Retinal pigment epithelial cell (primary cell): Measurements from ENCODE around the gene KCNJ14.
A peak's percentile ranks its signal among the peaks of the same experiment; 100 is the strongest.

Experiments used
- DNase-seq: peaks from one replicate; pipeline ENCODE4 v3.0.0-alpha.2; 2010; ENCODE audit warnings: low read depth
- H3K4me3 ChIP-seq: 2 replicates; pipeline ENCODE4 v1.5.1; 2011; ENCODE audit warnings: mild to moderate bottlenecking, low read length, control low read depth, moderate library complexity
- TF ChIP-seq, protein P1 (sequence below): conservative IDR thresholded peaks from 2 replicates; pipeline ENCODE4 v1.5.1; 2011; ENCODE audit warnings: low read depth, low read length, control low read depth, inconsistent platforms

KCNJ14 gene

DNA sequence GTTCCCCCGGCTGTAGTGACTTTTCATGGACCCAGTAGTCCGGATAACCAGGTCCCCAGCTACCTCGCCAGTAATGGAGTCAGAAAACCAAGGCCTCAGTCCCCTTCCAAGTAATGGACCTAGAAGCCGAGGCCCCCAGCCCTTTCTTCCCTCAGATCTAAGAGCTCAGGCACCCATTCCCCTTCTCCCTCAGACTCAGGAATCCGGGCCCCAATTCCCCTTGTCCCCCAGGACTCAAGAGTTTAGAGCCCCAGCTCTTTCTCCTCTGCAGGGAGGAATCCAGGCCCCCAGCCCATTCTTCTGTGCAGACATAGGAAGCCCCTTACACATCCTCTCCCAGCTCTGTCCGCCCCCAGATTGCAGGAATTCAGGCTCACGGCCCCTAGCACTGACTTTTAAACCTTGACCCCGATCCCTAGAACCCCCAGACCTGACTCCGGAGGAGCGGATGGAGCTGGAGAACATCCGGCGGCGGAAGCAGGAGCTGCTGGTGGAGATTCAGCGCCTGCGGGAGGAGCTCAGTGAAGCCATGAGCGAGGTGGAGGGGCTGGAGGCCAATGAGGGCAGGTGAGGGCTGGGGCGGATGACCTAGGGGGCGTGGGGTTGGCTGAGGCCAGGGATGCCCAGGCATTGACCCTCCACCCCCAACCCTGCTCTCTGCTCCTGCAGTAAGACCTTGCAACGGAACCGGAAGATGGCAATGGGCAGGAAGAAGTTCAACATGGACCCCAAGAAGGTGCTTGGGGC, 14.7 kb downstream of the KCNJ14 start:
- H3K4me3 ChIP-seq = peak overlapping the region; percentile 89
- TF ChIP-seq, protein P1, sequence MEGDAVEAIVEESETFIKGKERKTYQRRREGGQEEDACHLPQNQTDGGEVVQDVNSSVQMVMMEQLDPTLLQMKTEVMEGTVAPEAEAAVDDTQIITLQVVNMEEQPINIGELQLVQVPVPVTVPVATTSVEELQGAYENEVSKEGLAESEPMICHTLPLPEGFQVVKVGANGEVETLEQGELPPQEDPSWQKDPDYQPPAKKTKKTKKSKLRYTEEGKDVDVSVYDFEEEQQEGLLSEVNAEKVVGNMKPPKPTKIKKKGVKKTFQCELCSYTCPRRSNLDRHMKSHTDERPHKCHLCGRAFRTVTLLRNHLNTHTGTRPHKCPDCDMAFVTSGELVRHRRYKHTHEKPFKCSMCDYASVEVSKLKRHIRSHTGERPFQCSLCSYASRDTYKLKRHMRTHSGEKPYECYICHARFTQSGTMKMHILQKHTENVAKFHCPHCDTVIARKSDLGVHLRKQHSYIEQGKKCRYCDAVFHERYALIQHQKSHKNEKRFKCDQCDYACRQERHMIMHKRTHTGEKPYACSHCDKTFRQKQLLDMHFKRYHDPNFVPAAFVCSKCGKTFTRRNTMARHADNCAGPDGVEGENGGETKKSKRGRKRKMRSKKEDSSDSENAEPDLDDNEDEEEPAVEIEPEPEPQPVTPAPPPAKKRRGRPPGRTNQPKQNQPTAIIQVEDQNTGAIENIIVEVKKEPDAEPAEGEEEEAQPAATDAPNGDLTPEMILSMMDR = no peak
- DNase-seq = no peak

DNA sequence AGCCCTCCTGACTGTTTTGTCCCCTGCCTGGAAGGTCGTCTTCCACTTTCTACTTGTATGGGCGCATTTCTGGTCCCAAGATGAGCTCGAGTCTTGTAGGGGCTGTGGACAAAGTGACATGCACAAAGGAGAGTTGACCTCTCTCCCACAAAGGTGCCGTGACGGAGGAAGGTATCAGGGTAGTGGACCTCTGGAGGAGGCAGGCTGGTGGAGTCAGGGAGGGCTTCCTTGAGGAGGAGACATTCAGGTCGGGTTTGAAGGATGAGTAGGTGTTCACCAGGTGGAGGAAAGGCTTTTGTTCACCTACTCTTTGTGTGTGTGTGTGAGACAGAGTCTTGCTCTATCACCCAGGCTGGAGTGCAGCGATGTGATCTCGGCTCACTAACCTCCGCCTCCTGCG, 15.5 kb downstream of the KCNJ14 start:
- TF ChIP-seq, protein P1 = no peak
- H3K4me3 ChIP-seq = no peak overlapping the region
- DNase-seq = no peak

DNA sequence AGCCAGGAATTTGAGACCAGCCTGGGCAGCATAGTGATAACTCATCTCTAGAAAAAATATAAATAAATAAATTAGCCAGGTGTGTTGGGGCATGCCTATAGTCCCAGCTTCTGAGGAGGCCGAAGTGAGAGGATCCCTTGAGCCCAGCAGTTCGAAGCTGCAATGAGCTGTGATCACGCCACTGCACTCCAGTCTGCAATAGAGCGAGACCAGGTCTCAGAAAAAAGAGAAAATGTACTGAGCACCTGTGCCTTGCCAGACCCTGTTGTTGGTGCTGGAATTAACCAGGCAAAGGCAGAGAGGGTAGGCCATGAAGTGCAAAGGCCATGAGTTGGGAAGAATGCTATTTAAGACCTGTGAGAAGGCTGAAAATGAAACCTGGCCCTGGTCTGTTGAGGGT, 16.5 kb downstream of the KCNJ14 start:
- H3K4me3 ChIP-seq = no peak overlapping the region
- TF ChIP-seq, protein P1 = no peak
- no peak for DNase-seq

DNA sequence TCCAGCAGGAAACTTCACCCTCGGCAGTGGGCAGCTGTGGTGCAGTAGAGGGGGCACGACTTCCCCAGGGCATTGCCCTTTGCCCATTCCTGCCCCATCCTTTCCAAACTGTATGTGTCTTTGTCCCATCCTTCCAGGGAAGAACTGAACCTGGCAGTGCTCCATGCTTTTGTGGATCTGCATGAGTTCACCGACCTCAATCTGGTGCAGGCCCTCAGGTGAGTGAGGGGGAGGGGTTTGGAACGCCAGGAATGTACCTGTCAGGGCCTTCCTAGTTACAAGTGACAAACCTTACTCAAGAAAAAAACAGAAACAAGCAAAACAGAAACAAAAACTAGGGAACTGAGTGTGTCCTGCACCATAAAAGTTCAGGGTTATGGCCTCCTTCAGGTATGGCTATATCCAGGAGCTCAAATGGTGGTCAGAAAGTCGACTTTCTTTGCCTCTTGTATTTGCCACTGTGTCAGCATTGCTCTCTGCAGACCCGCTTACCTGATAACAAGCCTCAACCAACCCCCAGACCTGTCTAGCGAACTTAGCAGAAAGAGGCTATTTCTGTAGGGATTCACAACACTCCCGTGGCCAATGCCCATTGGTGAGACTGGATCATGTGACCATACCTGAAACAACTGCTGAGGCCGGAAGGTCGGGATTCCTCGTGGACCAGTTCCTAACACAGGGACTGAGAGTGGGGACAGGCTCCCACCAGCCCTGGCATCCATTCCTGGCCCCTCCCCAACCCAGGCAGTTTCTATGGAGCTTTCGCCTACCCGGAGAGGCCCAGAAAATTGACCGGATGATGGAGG, 18.0 kb downstream of the KCNJ14 start:
- DNase-seq = no peak
- TF ChIP-seq, protein P1 = no peak
- no peak overlapping the region for H3K4me3 ChIP-seq

DNA sequence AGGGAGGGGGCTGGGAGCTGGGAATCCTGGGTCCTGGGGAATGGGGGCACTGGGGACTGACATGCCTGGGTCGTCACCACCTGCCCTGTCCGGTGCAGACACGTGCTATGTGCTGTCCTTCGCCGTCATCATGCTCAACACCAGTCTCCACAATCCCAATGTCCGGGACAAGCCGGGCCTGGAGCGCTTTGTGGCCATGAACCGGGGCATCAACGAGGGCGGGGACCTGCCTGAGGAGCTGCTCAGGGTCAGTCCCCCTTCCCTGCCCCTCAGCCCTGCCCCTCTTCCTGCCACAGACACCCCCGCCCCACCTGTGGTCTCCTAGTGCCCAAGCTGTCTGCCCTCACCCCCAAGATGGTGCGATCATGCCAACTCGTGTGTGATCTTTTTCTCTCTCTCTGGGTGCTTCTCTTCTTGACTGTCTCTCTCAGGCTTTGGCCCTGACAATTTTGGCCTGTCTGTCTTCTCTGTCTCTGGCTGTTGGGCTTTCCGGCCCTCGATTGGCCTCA, 18.8 kb downstream of the KCNJ14 start:
- DNase-seq = no peak
- H3K4me3 ChIP-seq = no peak overlapping the region
- TF ChIP-seq, protein P1 = no peak

DNA sequence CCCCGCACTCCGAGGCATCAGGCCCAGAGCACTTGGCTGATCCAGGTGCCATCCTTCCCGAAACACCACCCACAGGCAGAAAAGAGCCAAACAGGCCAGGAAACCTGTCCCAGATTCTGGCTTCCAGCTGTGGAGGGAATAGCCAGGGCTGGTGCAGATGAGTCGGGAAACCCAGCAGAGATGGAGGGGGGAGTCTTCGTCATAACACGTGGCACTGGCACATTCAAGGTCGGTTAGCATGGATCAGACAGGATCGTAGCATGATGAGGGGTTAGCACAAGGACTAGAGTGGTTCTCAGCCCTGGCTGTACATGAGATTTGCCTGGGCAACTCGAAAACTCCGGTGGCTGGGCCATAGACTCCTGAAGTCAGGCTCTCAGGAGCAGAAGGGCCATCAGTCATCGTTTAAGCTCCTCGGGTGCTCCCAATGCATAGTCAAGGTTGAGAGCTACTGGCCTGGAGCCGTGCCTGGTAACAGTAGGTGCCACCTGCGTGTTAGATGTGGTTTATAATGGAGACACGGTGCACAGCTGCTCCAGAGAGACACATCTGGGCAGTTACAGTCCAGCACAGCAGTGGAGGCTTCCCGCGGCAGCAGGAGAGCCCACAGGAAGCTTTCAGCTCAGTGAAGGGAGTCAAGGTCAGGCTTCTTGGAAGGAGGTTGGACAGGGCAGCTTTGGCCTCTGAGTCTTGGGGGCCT, 20.1 kb downstream of the KCNJ14 start:
- no peak for DNase-seq
- TF ChIP-seq, protein P1 = no peak

More for the DNA sequence above, 20.1 kb downstream of the KCNJ14 start:
- H3K4me3 ChIP-seq = no peak overlapping the region
